GM23338 (cell line): ENCODE data around the gene IQSEC3. TPM values are rescaled to one million over a fixed set of nuclear protein-coding genes. Genes with fewer than 3 reads are reported as not detected.

Source experiments
- ATAC-seq: fragments of 200-7000 bp; cut with Tn5 transposase; 3 replicates; pipeline ENCODE4 v1.9.1; 2020
- DNase-seq: peaks from one replicate; pipeline ENCODE4 v3.0.0-alpha.2; 2015; ENCODE audit warnings: low spot score
- H2AFZ ChIP-seq: fragments of 200-600 bp; sonication (generic); 2 replicates; pipeline ENCODE4 v1.8.0; 2016; ENCODE audit warnings: antibody characterized with exemption, mild to moderate bottlenecking, moderate library complexity
- H3F3A ChIP-seq: fragments of 200-600 bp; sonication (generic); replicated peaks from 2 replicates; pipeline ENCODE4 v1.8.0; 2017; ENCODE audit warnings: antibody characterized with exemption, mixed run types, low read depth
- H3K27ac ChIP-seq: fragments of 200-600 bp; sonication (generic); 2 replicates; pipeline ENCODE4 v1.6.1; 2016; ENCODE audit warnings: low read depth
- H3K27me3 ChIP-seq: fragments of 200-600 bp; sonication (generic); 2 replicates; pipeline ENCODE4 v1.8.0; 2016; ENCODE audit warnings: mild to moderate bottlenecking, mixed run types, moderate library complexity; ENCODE audit not compliant: insufficient read depth
- H3K36me3 ChIP-seq: fragments of 200-600 bp; sonication (generic); 2 replicates; pipeline ENCODE4 v1.8.0; 2016; ENCODE audit warnings: mild to moderate bottlenecking; ENCODE audit not compliant: insufficient read depth
- H3K4me1 ChIP-seq: fragments of 200-600 bp; sonication (generic); 2 replicates; pipeline ENCODE4 v1.8.0; 2016; ENCODE audit warnings: mild to moderate bottlenecking, moderate library complexity; ENCODE audit not compliant: insufficient read depth
- H3K4me2 ChIP-seq: fragments of 200-600 bp; sonication (generic); 2 replicates; pipeline ENCODE4 v1.7.1; 2017; ENCODE audit warnings: mixed run types
- H3K4me3 ChIP-seq: fragments of 200-600 bp; sonication (generic); 2 replicates; pipeline ENCODE4 v1.6.1; 2016; ENCODE audit warnings: mixed run types
- H3K79me2 ChIP-seq: fragments of 200-600 bp; sonication (generic); replicated peaks from 2 replicates; pipeline ENCODE4 v1.8.0; 2017; ENCODE audit warnings: mild to moderate bottlenecking; ENCODE audit not compliant: insufficient read depth
- H3K9me2 ChIP-seq: fragments of 200-600 bp; sonication (generic); 2 replicates; pipeline ENCODE4 v1.8.0; 2017; ENCODE audit not compliant: insufficient read depth
- H4K20me1 ChIP-seq: fragments of 200-600 bp; sonication (generic); replicated peaks from 2 replicates; pipeline ENCODE4 v1.8.0; 2017; ENCODE audit warnings: mild to moderate bottlenecking; ENCODE audit not compliant: insufficient read depth
- H3K27ac Mint-ChIP-seq: 2 replicates; pipeline ENCODE4 v1.8.0; 2020; ENCODE audit warnings: inconsistent platforms, mild to moderate bottlenecking, moderate library complexity, mixed read lengths
- H3K27me3 Mint-ChIP-seq: 3 replicates; pipeline ENCODE4 v1.8.0; 2022; ENCODE audit warnings: low read depth, mild to moderate bottlenecking, moderate library complexity, mixed read lengths, inconsistent platforms; ENCODE audit not compliant: insufficient read depth, poor library complexity
- H3K36me3 Mint-ChIP-seq: 3 replicates; pipeline ENCODE4 v1.8.0; 2021; ENCODE audit warnings: low read depth, mild to moderate bottlenecking, inconsistent platforms, moderate library complexity, mixed read lengths
- H3K4me1 Mint-ChIP-seq: 3 replicates; pipeline ENCODE4 v1.8.0; 2020; ENCODE audit warnings: mild to moderate bottlenecking, inconsistent platforms, mixed read lengths
- H3K4me3 Mint-ChIP-seq: 3 replicates; pipeline ENCODE4 v1.8.0; 2021; ENCODE audit warnings: moderate library complexity, mild to moderate bottlenecking, inconsistent platforms, mixed read lengths
- H3K9me3 Mint-ChIP-seq: 3 replicates; pipeline ENCODE4 v1.8.0; 2020; ENCODE audit warnings: moderate library complexity, mild to moderate bottlenecking, inconsistent platforms, mixed read lengths
- CREB1 ChIP-seq: fragments of 250-450 bp; sonication (Bioruptor Pico); IDR thresholded peaks from 2 replicates; pipeline ENCODE4 v1.5.0; 2020; ENCODE audit warnings: low read depth, mild to moderate bottlenecking, moderate library complexity
- CTCF ChIP-seq, 2 experiments: fragments of 200-600 bp in 1 of 2; sonication (generic) in 1 of 2; conservative IDR thresholded peaks; 2 replicates each; pipeline versions ENCODE4 v1.5.1 to v1.6.1; 2016 to 2017; ENCODE audit warnings: antibody characterized with exemption in 2 of 2, low read depth in 2 of 2, mild to moderate bottlenecking in 2 of 2, moderate library complexity in 1 of 2
- EZH2 ChIP-seq: fragments of 200-600 bp; sonication (generic); IDR thresholded peaks from one replicate; pipeline ENCODE4 v1.8.0; 2017; ENCODE audit warnings: antibody characterized with exemption, mild to moderate bottlenecking, low read depth; ENCODE audit not compliant: unreplicated experiment
- EZH2phosphoT487 ChIP-seq: fragments of 200-600 bp; sonication (generic); IDR thresholded peaks from one replicate; pipeline ENCODE4 v1.8.1; 2018; ENCODE audit warnings: antibody characterized with exemption; ENCODE audit not compliant: unreplicated experiment
- NANOG ChIP-seq: IDR thresholded peaks from 2 replicates; pipeline ENCODE4 v1.6.1; 2016; ENCODE audit warnings: antibody characterized with exemption, borderline replicate concordance
- STAT1 ChIP-seq: IDR thresholded peaks from one replicate; pipeline ENCODE4 v1.6.1; 2016; ENCODE audit warnings: antibody characterized with exemption; ENCODE audit not compliant: unreplicated experiment
- ZNF114 ChIP-seq: fragments of 250-450 bp; sonication (Bioruptor Pico); IDR thresholded peaks from 2 replicates; pipeline ENCODE4 v1.5.0; 2020; ENCODE audit warnings: mild to moderate bottlenecking, moderate library complexity
- polyA plus RNA-seq: library from polyadenylated mRNA; unstranded; fragments of >200 nt; fragmentation: Nextera tagmentation; extraction: Ambion mirVana; gene quantifications from 2 replicates; pipeline ENCODE4 v1.2.1, GENCODE V29; 2016
- total RNA-seq: library from RNA; depleted of rRNA; stranded (reverse); fragments of >200 nt; shearing (Covaris generic); gene quantifications from 2 replicates; pipeline ENCODE4 v1.2.3, GENCODE V29; 2014
- TF ChIP-seq, protein P1 (sequence below): IDR thresholded peaks from one replicate; pipeline ENCODE4 v1.6.1; 2018; ENCODE audit warnings: antibody characterized with exemption; ENCODE audit not compliant: unreplicated experiment

The IQSEC3 gene
- total and polyA plus RNA-seq, 2 experiments from 2014 or later = 2.1 to 3.6 TPM

GRCh38 chr12:91213-91612, 24.6 kb downstream of the IQSEC3 start (continued):
- TF ChIP-seq, protein P1, sequence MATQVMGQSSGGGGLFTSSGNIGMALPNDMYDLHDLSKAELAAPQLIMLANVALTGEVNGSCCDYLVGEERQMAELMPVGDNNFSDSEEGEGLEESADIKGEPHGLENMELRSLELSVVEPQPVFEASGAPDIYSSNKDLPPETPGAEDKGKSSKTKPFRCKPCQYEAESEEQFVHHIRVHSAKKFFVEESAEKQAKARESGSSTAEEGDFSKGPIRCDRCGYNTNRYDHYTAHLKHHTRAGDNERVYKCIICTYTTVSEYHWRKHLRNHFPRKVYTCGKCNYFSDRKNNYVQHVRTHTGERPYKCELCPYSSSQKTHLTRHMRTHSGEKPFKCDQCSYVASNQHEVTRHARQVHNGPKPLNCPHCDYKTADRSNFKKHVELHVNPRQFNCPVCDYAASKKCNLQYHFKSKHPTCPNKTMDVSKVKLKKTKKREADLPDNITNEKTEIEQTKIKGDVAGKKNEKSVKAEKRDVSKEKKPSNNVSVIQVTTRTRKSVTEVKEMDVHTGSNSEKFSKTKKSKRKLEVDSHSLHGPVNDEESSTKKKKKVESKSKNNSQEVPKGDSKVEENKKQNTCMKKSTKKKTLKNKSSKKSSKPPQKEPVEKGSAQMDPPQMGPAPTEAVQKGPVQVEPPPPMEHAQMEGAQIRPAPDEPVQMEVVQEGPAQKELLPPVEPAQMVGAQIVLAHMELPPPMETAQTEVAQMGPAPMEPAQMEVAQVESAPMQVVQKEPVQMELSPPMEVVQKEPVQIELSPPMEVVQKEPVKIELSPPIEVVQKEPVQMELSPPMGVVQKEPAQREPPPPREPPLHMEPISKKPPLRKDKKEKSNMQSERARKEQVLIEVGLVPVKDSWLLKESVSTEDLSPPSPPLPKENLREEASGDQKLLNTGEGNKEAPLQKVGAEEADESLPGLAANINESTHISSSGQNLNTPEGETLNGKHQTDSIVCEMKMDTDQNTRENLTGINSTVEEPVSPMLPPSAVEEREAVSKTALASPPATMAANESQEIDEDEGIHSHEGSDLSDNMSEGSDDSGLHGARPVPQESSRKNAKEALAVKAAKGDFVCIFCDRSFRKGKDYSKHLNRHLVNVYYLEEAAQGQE = no peak
- no peak for TF ChIP-seq ZNF114
- TF ChIP-seq CTCF (conservative IDR thresholded peaks at IDR 0.05; ENCODE audit: low read depth in 2 of 2) = no peak
- TF ChIP-seq NANOG = no peak
- no peak for TF ChIP-seq EZH2
- no peak for TF ChIP-seq STAT1

DNA sequence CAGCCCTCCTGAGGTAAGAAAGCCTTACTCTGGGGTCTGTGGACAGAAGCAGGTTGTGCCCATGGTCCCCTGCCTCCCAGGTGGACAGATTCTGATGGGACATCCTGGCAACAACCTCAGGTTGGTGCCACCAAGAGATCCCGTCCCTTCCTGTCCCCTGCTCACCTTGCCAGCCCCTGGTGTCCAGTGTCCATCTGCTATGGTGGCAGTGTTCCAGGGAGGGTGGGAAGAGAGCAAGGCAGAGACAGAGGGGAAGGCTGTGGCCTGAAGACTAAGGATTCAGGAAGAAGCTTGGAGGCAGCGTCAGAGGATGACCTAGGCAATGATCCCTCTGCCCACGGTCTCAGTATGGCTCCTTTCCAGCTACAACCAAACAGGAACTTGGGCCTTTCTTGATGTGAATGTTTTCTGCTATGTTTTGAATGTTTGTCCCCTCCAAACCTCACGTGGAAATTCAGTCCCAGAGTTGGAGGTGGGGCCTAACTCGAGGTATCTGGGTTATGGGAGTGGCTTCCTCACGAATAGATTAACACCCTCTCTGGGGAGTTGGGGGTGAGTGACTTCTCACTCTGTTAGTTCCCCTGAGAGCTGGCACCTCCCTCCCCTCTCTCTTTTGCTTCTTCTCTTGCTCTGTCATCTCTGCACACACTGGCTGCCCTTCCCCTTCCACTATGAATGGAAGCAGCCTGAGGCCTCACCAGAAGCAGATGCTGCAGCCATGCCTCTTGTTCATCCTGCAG, 26.9 kb downstream of the IQSEC3 start:
- Histone ChIP-seq H3K4me1 (no peaks in the 10 kb centered on the region; the same call in 1 of the 2 replicates), H3K79me2 (no peaks in the 10 kb centered on the region), H3F3A (no peaks in the 10 kb centered on the region), H3K27me3 (no peaks in the 10 kb centered on the region), H3K9me2 (peaks cover 4% of the 10 kb centered on the region; the same call in 1 of the 2 replicates), H4K20me1 (no peaks in the 10 kb centered on the region), H2AFZ (no peak overlapping the region), H3K36me3 (no peaks in the 10 kb centered on the region), H3K4me3 (no peak overlapping the region), H3K27ac (no peak overlapping the region), H3K4me2 (no peak overlapping the region)
- H3K9me3 Mint-ChIP-seq = peaks cover 25% of the 10 kb centered on the region
- H3K4me1 Mint-ChIP-seq = peaks cover 8% of the 10 kb centered on the region
- no peak for TF ChIP-seq EZH2phosphoT487
- H3K27me3 Mint-ChIP-seq = no peaks in the 10 kb centered on the region
- no peak overlapping the region for H3K4me3 Mint-ChIP-seq
- no peaks in the 10 kb centered on the region for H3K36me3 Mint-ChIP-seq
- ATAC-seq (no peak), DNase-seq (no peak)
- no peak overlapping the region for H3K27ac Mint-ChIP-seq

DNA sequence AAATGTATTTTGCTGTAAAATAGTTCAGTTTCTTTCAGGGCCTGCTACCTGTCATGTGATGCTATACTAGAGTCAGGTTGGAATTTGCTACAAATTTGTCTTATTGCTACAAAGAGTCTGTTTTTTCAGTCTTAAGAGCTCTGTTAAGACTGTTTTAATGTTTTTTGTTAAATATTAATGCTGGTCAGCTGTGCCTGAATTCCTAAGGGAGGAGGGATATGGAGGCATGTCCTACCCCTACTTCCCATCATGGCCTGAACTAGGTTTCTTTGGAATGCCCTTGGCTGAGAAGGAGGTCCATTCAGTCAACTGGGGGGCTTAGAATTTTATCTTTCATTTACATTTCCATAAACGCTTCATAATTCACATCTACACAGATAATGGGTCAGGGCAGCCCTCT, 30.0 kb downstream of the IQSEC3 start:
- Mint-ChIP-seq H3K4me1 (peaks cover 28% of the 10 kb centered on the region), H3K27ac (no peak overlapping the region), H3K4me3 (no peak overlapping the region), H3K27me3 (peaks cover 14% of the 10 kb centered on the region), H3K9me3 (peaks cover under 1% of the 10 kb centered on the region; the same call in 2 of the 3 replicates), H3K36me3 (no peaks in the 10 kb centered on the region)
- Histone ChIP-seq H3K79me2 (no peaks in the 10 kb centered on the region), H3F3A (no peaks in the 10 kb centered on the region), H3K4me3 (no peak overlapping the region), H4K20me1 (no peaks in the 10 kb centered on the region), H3K9me2 (no peaks in the 10 kb centered on the region), H3K27me3 (0 out of 2 replicates have a peak, but pooled peaks cover 3% of the 10 kb centered on the region), H3K36me3 (no peaks in the 10 kb centered on the region), H3K4me2 (no peak overlapping the region), H2AFZ (no peak overlapping the region), H3K4me1 (peaks cover 18% of the 10 kb centered on the region), H3K27ac (no peak overlapping the region)
- ATAC-seq (no peak), DNase-seq (no peak)
- TF ChIP-seq EZH2 = no peak
- TF ChIP-seq CREB1 (CRISPR knock-in tag) = no peak
